H1 (cell line): ENCODE data around the gene ALK. TPM values are rescaled to one million over a fixed set of nuclear protein-coding genes. Genes with fewer than 3 reads are reported as not detected.

ENCODE experiments used
- CTCF ChIA-PET: fragments of 300-600 bp; sonication (Branson Sonifier 250); formaldehyde crosslinking; loops from one replicate; lab custom pipeline; 2021; ENCODE audit not compliant: partially characterized antibody; lab: Charles Lee
- POLR2A ChIA-PET: fragments of 300-600 bp; sonication (Branson Sonifier 250); formaldehyde crosslinking; loops from one replicate; lab custom pipeline; 2021; ENCODE audit warnings: inconsistent platforms; ENCODE audit not compliant: partially characterized antibody; lab: Charles Lee
- DNase-seq, 2 experiments: peaks; one replicate each; pipeline versions ENCODE4 v3.0.0 to v3.0.0-alpha.2; 2010 to 2022; ENCODE audit warnings: low spot score in 2 of 2, low read depth in 1 of 2, mixed read lengths in 1 of 2
- FAIRE-seq: peaks from 2 replicates; lab custom pipeline; 2011; peaks lifted over from hg19 to GRCh38; lab: Jason Lieb, UNC
- H2AFZ ChIP-seq: 2 replicates; pipeline ENCODE4 v1.8.1; 2012; ENCODE audit warnings: low read length, inconsistent platforms
- H2AK5ac ChIP-seq: 2 replicates; pipeline ENCODE4 v1.6.1; 2013; ENCODE audit warnings: low read depth, low read length
- H2BK120ac ChIP-seq: replicated peaks from 2 replicates; pipeline ENCODE3; 2013; ENCODE audit warnings: low read depth, low read length, inconsistent platforms
- H2BK12ac ChIP-seq: 2 replicates; pipeline ENCODE4 v1.6.1; 2013; ENCODE audit warnings: low read depth, low read length
- H2BK15ac ChIP-seq: 2 replicates; pipeline ENCODE4 v1.6.1; 2013; ENCODE audit warnings: low read length
- H2BK20ac ChIP-seq: 2 replicates; pipeline ENCODE4 v1.6.1; 2013; ENCODE audit warnings: low read length
- H2BK5ac ChIP-seq: 2 replicates; pipeline ENCODE4 v1.6.1; 2013; ENCODE audit warnings: low read depth, low read length
- H3K14ac ChIP-seq: 2 replicates; pipeline ENCODE4 v1.6.1; 2013; ENCODE audit warnings: inconsistent platforms; ENCODE audit not compliant: insufficient read length
- H3K18ac ChIP-seq: 2 replicates; pipeline ENCODE4 v1.6.1; 2013; ENCODE audit warnings: low read length; ENCODE audit errors: extremely low read depth
- H3K23ac ChIP-seq: 2 replicates; pipeline ENCODE4 v1.6.1; 2013; ENCODE audit warnings: inconsistent platforms; ENCODE audit not compliant: insufficient read length
- H3K23me2 ChIP-seq: 2 replicates; pipeline ENCODE4 v1.6.1; 2013; ENCODE audit warnings: low read depth, low read length
- H3K27ac ChIP-seq: 2 replicates; pipeline ENCODE4 v1.6.1; 2011; ENCODE audit warnings: low read depth, low read length, inconsistent platforms
- H3K27me3 ChIP-seq, 4 experiments: replicated peaks in 1 of 4; 1 replicate in 1 of 4; 2 replicates in 3 of 4; pipeline versions ENCODE4 v1.6.1 to v1.8.1; 2011 to 2013; ENCODE audit warnings: low read length in 3 of 4, mild to moderate bottlenecking in 3 of 4, inconsistent platforms in 2 of 4, mixed read lengths in 2 of 4, moderate library complexity in 1 of 4; ENCODE audit not compliant: control insufficient read depth in 3 of 4, insufficient read depth in 3 of 4; ENCODE audit errors: extremely low read depth in 1 of 4
- H3K36me3 ChIP-seq, 4 experiments: 2 replicates each; pipeline versions ENCODE4 v1.6.1 to v1.8.1; 2011 to 2013; ENCODE audit warnings: mild to moderate bottlenecking in 4 of 4, low read length in 3 of 4, moderate library complexity in 2 of 4, control low read depth in 1 of 4, inconsistent platforms in 1 of 4; ENCODE audit not compliant: insufficient read depth in 4 of 4, control insufficient read depth in 2 of 4
- H3K4ac ChIP-seq: replicated peaks from 2 replicates; pipeline ENCODE3; 2013; ENCODE audit warnings: low read length, low read depth, mixed read lengths, inconsistent platforms; ENCODE audit not compliant: insufficient read length
- H3K4me1 ChIP-seq, 4 experiments: replicated peaks in 1 of 4; 1 replicate in 1 of 4; 2 replicates in 3 of 4; pipeline versions ENCODE4 v1.6.1 to v1.8.1; 2011 to 2013; ENCODE audit warnings: low read length in 3 of 4, inconsistent platforms in 2 of 4, mixed read lengths in 1 of 4; ENCODE audit not compliant: insufficient read depth in 4 of 4, control insufficient read depth in 3 of 4
- H3K4me2 ChIP-seq, 2 experiments: 2 replicates each; pipeline versions ENCODE4 v1.6.1 to v1.8.1; 2011 to 2013; ENCODE audit warnings: low read depth in 2 of 2, low read length in 2 of 2, control low read depth in 1 of 2, inconsistent platforms in 1 of 2, mild to moderate bottlenecking in 1 of 2; ENCODE audit not compliant: insufficient read depth in 1 of 2
- H3K4me3 ChIP-seq, 4 experiments: fragments of 200-600, 300-600 bp in 1 of 4; sonication (generic), shearing (Covaris generic), sonication (Bioruptor Twin) in 1 of 4; 2 replicates each; pipeline versions ENCODE4 v1.5.1 to v1.8.1; 2011 to 2016; ENCODE audit warnings: low read length in 4 of 4, low read depth in 3 of 4, control low read depth in 2 of 4, inconsistent platforms in 2 of 4, mild to moderate bottlenecking in 2 of 4, mixed read lengths in 1 of 4, moderate library complexity in 1 of 4; ENCODE audit not compliant: insufficient read depth in 2 of 4; ENCODE audit errors: extremely low read depth in 1 of 4
- H3K56ac ChIP-seq: replicated peaks from 2 replicates; pipeline ENCODE3; 2013; ENCODE audit warnings: low read depth, mild to moderate bottlenecking, mixed read lengths, low read length, inconsistent platforms; ENCODE audit not compliant: insufficient read length
- H3K79me1 ChIP-seq: 2 replicates; pipeline ENCODE4 v1.6.1; 2013; ENCODE audit warnings: low read depth, low read length, control low read depth
- H3K79me2 ChIP-seq, 2 experiments: 2 replicates each; pipeline versions ENCODE4 v1.6.1 to v1.8.1; 2012 to 2013; ENCODE audit warnings: low read length in 2 of 2, mild to moderate bottlenecking in 2 of 2, inconsistent platforms in 1 of 2; ENCODE audit not compliant: insufficient read depth in 2 of 2, control insufficient read depth in 1 of 2
- H3K9ac ChIP-seq, 4 experiments: replicated peaks in 1 of 4; 1 replicate in 1 of 4; 2 replicates in 3 of 4; pipeline versions ENCODE4 v1.6.1 to v1.8.1; 2011 to 2013; ENCODE audit warnings: low read depth in 3 of 4, low read length in 3 of 4, control low read depth in 2 of 4, mild to moderate bottlenecking in 2 of 4, moderate library complexity in 2 of 4, inconsistent platforms in 1 of 4; ENCODE audit errors: extremely low read depth in 1 of 4
- H3K9me3 ChIP-seq, 2 experiments: 2 replicates each; pipeline versions ENCODE4 v1.6.1 to v1.8.1; 2012 to 2013; ENCODE audit warnings: mild to moderate bottlenecking in 2 of 2, moderate library complexity in 2 of 2, control low read depth in 1 of 2, inconsistent platforms in 1 of 2, low read depth in 1 of 2, low read length in 1 of 2, mixed read lengths in 1 of 2; ENCODE audit not compliant: insufficient read depth in 2 of 2
- H4K20me1 ChIP-seq, 2 experiments: replicated peaks in 1 of 2; 2 replicates each; pipeline versions ENCODE3 to v1.8.1; 2011 to 2013; ENCODE audit warnings: inconsistent platforms in 2 of 2, low read length in 2 of 2, mild to moderate bottlenecking in 1 of 2; ENCODE audit not compliant: insufficient read depth in 2 of 2, control insufficient read depth in 1 of 2
- H4K5ac ChIP-seq: 2 replicates; pipeline ENCODE4 v1.6.1; 2013; ENCODE audit warnings: low read length, low read depth, mixed read lengths, inconsistent platforms; ENCODE audit not compliant: insufficient read length
- H4K8ac ChIP-seq: 2 replicates; pipeline ENCODE4 v1.8.0; 2013; ENCODE audit warnings: mild to moderate bottlenecking, moderate library complexity, low read length, inconsistent platforms; ENCODE audit not compliant: insufficient read depth; ENCODE audit errors: extremely low read depth
- H4K91ac ChIP-seq: replicated peaks from 2 replicates; pipeline ENCODE3; 2013; ENCODE audit warnings: low read length, mixed read lengths, inconsistent platforms; ENCODE audit not compliant: insufficient read length
- SP1 ChIP-seq: IDR thresholded peaks from 2 replicates; pipeline ENCODE4 v1.6.1; 2011; ENCODE audit warnings: low read depth, low read length
- SP2 ChIP-seq: IDR thresholded peaks from 2 replicates; pipeline ENCODE4 v1.6.1; 2012; ENCODE audit warnings: mild to moderate bottlenecking, low read length, inconsistent platforms
- WGBS, 2 experiments: shearing (Covaris generic) in 1 of 2; methylation state at CpG; one replicate each; pipeline versions ENCODE4 v1.1.6 to v1.1.7; 2013 to 2015; ENCODE audit warnings: low lambda C conversion rate in 2 of 2, mixed read lengths in 2 of 2, inconsistent platforms in 1 of 2, low coverage in 1 of 2, missing lambda C conversion rate in 1 of 2; ENCODE audit not compliant: insufficient replicate concordance in 2 of 2, insufficient coverage in 1 of 2, insufficient read length in 1 of 2; ENCODE audit errors: extremely low coverage in 1 of 2, missing lambda C conversion rate in 1 of 2; 5-methylcytosine and 5-hydroxymethylcytosine counted together
- polyA plus RNA-seq, 7 experiments: library from polyadenylated mRNA; depleted of rRNA in 3 of 7; stranded (reverse) in 5 of 7; unstranded in 2 of 7; fragments of >200 nt in 5 of 7; fragments of 200-250 nt in 2 of 7; gene quantifications; 1 replicate in 5 of 7; 2 replicates in 1 of 7; 4 replicates in 1 of 7; pipeline versions ENCODE4 v1.2.1 to v1.2.3, GENCODE V29; 2011 to 2013; ENCODE audit warnings: missing spikeins in 2 of 7, mixed read lengths in 2 of 7
- total RNA-seq: library from RNA; stranded (reverse); fragmentation: NEBNext Ultra II Directional; extraction: Animal tissue kit (Norgen Biotek cat#: 25700); gene quantifications from 2 replicates; pipeline ENCODE4 v1.2.1, GENCODE V29; 2021

Gene ALK
- total and polyA plus RNA-seq, 2 of the 8 experiments (the other 6 are each of a cell fraction or from before 2014, with no cell fraction given): 0.02 to 0.09 TPM

- H3K9me3 ChIP-seq: no peaks in the 10 kb centered on the region
- DNase-seq (no peak), FAIRE-seq (no peak)
- ChIA-PET CTCF (no interaction called here), POLR2A (interaction anchor here (1.1 kb wide), 1 partner anchor 26 kb away, joined by 3 read pairs; no protein-coding TSS in a partner anchor)
- H3K14ac ChIP-seq: no peak overlapping the region
- H3K56ac ChIP-seq: no peak overlapping the region
- no peak overlapping the region for H4K8ac ChIP-seq
- H4K91ac ChIP-seq: no peak overlapping the region
- no peak overlapping the region for H3K9ac ChIP-seq
- H3K18ac ChIP-seq: no peak overlapping the region
- no peak overlapping the region for H3K23ac ChIP-seq
- no peak overlapping the region for H4K5ac ChIP-seq
- no peak overlapping the region for H2BK15ac ChIP-seq
- H3K23me2 ChIP-seq: no peaks in the 10 kb centered on the region
- no peak overlapping the region for H3K27ac ChIP-seq
- H2BK20ac ChIP-seq: no peak overlapping the region
- H2AFZ ChIP-seq: no peak overlapping the region
- no peaks in the 10 kb centered on the region for H3K36me3 ChIP-seq
- no peak overlapping the region; the same call in 1 of the 2 replicates for H2BK12ac ChIP-seq
- H3K4me2 ChIP-seq: no peak overlapping the region
- no peaks in the 10 kb centered on the region for H4K20me1 ChIP-seq
- 97% methylated on average over 2 of the region's 2 CpGs; no CpG with 5 or more reads in 1 of the 2 experiments for WGBS, 2 experiments
- no peaks in the 10 kb centered on the region for H3K79me1 ChIP-seq
- H3K4ac ChIP-seq: no peak overlapping the region
- no peaks in the 10 kb centered on the region for H3K27me3 ChIP-seq
- H2BK5ac ChIP-seq: no peak overlapping the region
- H3K4me1 ChIP-seq: peaks cover 0 to 7% (median 5%) of the 10 kb centered on the region in 4 experiments; a peak in 4 of 7 replicates
- H2AK5ac ChIP-seq: no peak overlapping the region
- H3K4me3 ChIP-seq: no peak overlapping the region
- H3K79me2 ChIP-seq: no peaks in the 10 kb centered on the region
- no peak overlapping the region for H2BK120ac ChIP-seq
- TF ChIP-seq SP1: no peak
- no peak for TF ChIP-seq SP2
These were observed 471.9 kb downstream of the ALK start for GRCh38 chr2:29449499-29449898.
